ENCODE measurements around the gene ATP8A2.
"Not testable (repeated sequence)": the region's sequence is repeated elsewhere in the genome, so short reads cannot be mapped to it uniquely, and the experiment has no call there.

ATP8A2 gene

DNA sequence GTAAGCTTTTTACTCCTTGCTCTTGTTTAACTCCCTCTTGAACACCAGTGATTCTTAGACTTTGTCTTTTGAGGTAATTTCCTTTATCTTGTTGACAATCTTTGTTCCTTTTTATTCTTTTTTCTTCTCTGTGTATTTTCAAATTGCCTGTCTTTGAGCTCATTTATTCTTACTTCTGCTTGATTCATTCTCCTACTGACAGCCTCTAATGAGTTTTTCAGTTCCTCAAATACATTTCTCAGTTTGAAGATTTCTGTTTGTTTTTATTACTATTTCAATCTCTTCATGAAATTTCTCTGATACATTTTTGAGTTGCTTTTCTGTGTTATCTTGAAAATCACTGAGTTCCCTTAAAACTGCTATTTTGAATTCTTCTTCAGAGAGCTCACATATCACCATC, 154.1 kb downstream of the ATP8A2 start:
- POLR2A ChIA-PET: no interaction called here
- CTCF ChIA-PET: interaction anchor here (0.9 kb wide), 1 partner anchor 8 kb away, joined by 4 read pairs; no protein-coding TSS in a partner anchor
- DNase-seq (ENCODE audit: extremely low spot score): no peak
- TF ChIP-seq, protein P1, sequence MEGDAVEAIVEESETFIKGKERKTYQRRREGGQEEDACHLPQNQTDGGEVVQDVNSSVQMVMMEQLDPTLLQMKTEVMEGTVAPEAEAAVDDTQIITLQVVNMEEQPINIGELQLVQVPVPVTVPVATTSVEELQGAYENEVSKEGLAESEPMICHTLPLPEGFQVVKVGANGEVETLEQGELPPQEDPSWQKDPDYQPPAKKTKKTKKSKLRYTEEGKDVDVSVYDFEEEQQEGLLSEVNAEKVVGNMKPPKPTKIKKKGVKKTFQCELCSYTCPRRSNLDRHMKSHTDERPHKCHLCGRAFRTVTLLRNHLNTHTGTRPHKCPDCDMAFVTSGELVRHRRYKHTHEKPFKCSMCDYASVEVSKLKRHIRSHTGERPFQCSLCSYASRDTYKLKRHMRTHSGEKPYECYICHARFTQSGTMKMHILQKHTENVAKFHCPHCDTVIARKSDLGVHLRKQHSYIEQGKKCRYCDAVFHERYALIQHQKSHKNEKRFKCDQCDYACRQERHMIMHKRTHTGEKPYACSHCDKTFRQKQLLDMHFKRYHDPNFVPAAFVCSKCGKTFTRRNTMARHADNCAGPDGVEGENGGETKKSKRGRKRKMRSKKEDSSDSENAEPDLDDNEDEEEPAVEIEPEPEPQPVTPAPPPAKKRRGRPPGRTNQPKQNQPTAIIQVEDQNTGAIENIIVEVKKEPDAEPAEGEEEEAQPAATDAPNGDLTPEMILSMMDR (IDR thresholded peaks at IDR 0.05; ENCODE audit: control extremely low read depth, extremely low read depth, low read depth, missing control alignments): no peak

GRCh38 chr13:25528266-25528665, 156.5 kb downstream of the ATP8A2 start:
- TF ChIP-seq, protein P1 (IDR thresholded peaks at IDR 0.05; ENCODE audit: control extremely low read depth, extremely low read depth, low read depth, missing control alignments): no peak
- DNase-seq (ENCODE audit: extremely low spot score): no peak
- CTCF ChIA-PET: interaction anchor here (0.6 to 0.9 kb wide), 2 partner anchors 9 to 15 kb away, joined by 3 read pairs; no protein-coding TSS in a partner anchor
- POLR2A ChIA-PET: no interaction called here

- POLR2A ChIA-PET: no interaction called here
- CTCF ChIA-PET: no interaction called here
- no peak for DNase-seq (ENCODE audit: extremely low spot score)
- TF ChIP-seq, protein P1 (IDR thresholded peaks at IDR 0.05; ENCODE audit: control extremely low read depth, extremely low read depth, low read depth, missing control alignments): no peak
These were observed 157.7 kb downstream of the ATP8A2 start for GRCh38 chr13:25529425-25529824.

DNA sequence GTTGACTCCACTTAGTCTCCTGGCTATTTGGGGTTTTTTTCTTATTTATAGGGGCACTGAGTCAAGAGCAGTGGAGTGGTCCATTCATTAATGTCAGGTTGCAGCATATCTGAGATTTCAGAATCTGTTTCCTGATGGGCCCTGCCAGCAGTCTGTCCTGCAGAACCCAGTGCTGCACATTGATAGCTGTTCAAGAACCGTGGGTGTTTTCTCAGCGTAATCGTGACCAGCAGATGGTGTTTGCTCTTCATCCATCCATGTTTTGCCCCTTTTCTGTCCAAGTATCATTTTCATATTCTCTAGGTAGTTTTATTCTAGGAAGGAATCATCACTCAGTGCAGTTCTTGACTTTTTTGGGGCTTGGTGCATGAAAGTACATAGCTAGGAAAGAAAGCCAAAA, 166.5 kb downstream of the ATP8A2 start:
- ChIA-PET POLR2A (no interaction called here), CTCF (no interaction called here)
- no peak for DNase-seq (ENCODE audit: extremely low spot score)
- TF ChIP-seq, protein P1 (IDR thresholded peaks at IDR 0.05; ENCODE audit: control extremely low read depth, extremely low read depth, low read depth, missing control alignments): no peak

- POLR2A ChIA-PET: no interaction called here
- DNase-seq (ENCODE audit: extremely low spot score): no peak
- CTCF ChIA-PET: interaction anchor here (2.5 kb wide), 1 partner anchor 8 kb away, joined by 9 read pairs; no protein-coding TSS in a partner anchor
- TF ChIP-seq, protein P1 (IDR thresholded peaks at IDR 0.05; ENCODE audit: control extremely low read depth, extremely low read depth, low read depth, missing control alignments): no peak
These were observed 169.8 kb downstream of the ATP8A2 start for GRCh38 chr13:25541434-25542123.

DNA sequence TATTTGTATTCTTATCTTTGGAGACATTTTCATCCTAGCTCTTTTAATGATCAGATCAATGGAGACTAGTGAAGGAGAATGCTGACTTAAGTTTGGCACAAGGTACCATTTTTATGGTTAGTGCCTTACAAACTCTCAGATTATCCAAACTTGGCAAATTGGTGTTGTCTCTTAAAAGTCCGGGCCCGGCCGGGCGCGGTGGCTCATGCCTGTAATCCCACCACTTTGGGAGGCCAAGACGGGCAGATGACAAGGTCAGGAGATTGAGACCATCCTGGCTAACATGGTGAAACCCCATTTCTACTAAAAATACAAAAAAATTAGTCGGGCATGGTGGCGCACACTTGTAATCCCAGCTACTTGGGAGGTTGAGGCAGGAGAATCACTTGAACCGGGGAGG, 177.2 kb downstream of the ATP8A2 start:
- POLR2A ChIA-PET; DNase-seq (ENCODE audit: extremely low spot score): not testable (repeated sequence)
- CTCF ChIA-PET: interaction anchor here (0.6 kb wide), 1 partner anchor 173 kb away, joined by 3 read pairs; no protein-coding TSS in a partner anchor

DNA sequence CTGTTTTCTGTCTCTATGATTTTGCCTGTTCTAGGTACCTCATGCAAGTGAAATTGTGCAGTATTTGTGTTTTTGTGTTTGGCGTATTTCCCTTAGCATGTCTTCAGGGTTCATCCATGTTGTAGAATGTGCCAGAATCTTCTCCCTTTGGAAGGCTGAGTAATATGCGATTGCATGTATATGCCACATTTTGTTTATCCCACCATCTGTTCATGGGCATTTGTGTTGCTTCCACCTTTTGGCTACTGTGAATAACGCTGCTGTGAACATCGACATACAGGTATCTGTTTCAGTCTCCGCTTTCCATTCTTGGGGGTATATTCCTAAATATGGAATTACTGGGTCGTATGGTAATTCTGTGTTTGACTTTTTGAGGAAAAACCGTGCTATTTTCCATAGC, 190.0 kb downstream of the ATP8A2 start:
- TF ChIP-seq, protein P1 (IDR thresholded peaks at IDR 0.05; ENCODE audit: control extremely low read depth, extremely low read depth, low read depth, missing control alignments): no peak
- DNase-seq (ENCODE audit: extremely low spot score): no peak
- CTCF ChIA-PET: interaction anchor here (1.2 kb wide), 1 partner anchor 27 kb away, joined by 3 read pairs; no protein-coding TSS in a partner anchor
- POLR2A ChIA-PET: no interaction called here
